Fibroblast of upper back skin (primary cell): ENCODE data around the gene VPS11.

Source experiments
- DNase-seq: peaks from one replicate; pipeline ENCODE4 v3.0.0-alpha.2; 2013

The VPS11 gene

DNA sequence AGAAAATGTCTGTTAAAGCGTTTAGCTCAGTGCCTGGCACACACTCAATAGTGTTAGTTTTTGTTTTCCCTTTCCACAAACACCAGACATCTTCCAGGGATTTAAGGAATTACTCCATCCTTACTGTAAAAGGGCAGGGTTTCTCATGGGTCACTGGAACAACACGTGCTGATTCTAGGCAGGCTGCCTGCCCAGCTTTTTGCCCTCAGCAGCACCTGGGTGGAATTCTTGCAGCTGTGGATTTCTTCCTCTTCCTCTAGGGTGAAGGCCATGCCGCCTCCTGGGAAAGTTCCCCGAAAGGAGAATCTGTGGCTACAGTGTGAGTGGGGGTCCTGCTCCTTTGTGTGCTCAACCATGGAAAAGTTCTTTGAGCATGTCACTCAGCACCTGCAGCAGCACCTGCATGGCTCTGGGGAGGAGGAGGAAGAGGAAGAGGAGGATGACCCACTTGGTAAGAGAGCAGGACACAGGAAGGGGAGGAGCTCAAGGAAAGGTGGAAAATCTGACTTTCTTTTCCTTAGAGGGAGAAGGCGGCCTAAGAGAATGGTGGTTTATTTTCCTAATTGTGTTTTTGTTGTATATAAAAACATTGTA is 59.2 kb downstream of the VPS11 start:
- DNase-seq, result no peak

DNA sequence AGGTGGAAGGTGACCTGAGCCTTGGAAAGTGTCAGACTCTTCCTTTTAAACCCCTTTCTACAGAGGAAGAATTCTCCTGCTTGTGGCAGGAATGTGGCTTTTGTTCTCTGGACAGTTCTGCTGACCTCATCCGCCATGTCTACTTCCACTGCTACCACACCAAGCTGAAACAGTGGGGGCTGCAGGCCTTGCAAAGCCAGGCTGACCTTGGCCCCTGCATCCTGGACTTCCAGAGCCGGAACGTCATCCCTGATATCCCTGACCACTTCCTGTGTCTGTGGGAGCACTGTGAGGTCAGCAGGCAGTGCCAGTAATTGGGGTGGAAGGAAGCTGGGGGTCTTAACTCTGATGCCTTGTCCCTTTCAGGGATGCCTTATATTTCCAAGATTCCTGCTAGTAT is 63.0 kb downstream of the VPS11 start:
- DNase-seq, result no peak
